K562 (cell line): ENCODE results near the gene DIPK2A. TPM values are rescaled to one million over a fixed set of nuclear protein-coding genes. Genes with fewer than 3 reads are reported as not detected.
A peak's percentile ranks its signal among the peaks of the same experiment; 100 is the strongest.

ENCODE experiments used
- ATAC-seq: fragments of 200-7000 bp; cut with Tn5 transposase; 3 replicates; pipeline ENCODE4 v1.9.1; 2020; ENCODE audit warnings: moderate library complexity
- Bru-seq: library from RNA; stranded (reverse); fragments of 400-500 nt; gene quantifications from one replicate; lab custom pipeline; 2021; lab: Mats Ljungman, UMichigan
- BruChase-seq, 2 experiments: library from RNA; stranded (reverse); fragments of 400-500 nt; gene quantifications; one replicate each; lab custom pipeline; 2021; lab: Mats Ljungman, UMichigan
- BruUV-seq: library from RNA; stranded (reverse); fragments of 400-500 nt; replicated peaks from 2 replicates; lab custom pipeline; 2021; lab: Mats Ljungman, UMichigan
- CTCF ChIA-PET: fragments of 300-600 bp; formaldehyde crosslinking; extraction: SDS; loops from one replicate; lab custom pipeline; 2021; ENCODE audit warnings: low intra/inter-chr PET ratio; lab: Yijun Ruan, JAX
- POLR2A ChIA-PET: fragments of 300-600, 350-650 bp; sonication (Branson Sonifier 250); formaldehyde crosslinking; extraction: SDS; loops from one replicate; lab custom pipeline; 2021; ENCODE audit warnings: antibody characterized with exemption, inconsistent platforms; lab: Yijun Ruan, JAX
- DNase-seq, 4 experiments: peaks; one replicate each; pipeline versions ENCODE4 v3.0.0 to v3.0.0-alpha.2; 2011 to 2018; ENCODE audit warnings: low spot score in 3 of 4, mixed read lengths in 3 of 4; ENCODE audit errors: extremely low read depth in 1 of 4
- FAIRE-seq: peaks from 2 replicates; lab custom pipeline; 2011; peaks lifted over from hg19 to GRCh38; lab: Jason Lieb, UNC
- H2AFZ ChIP-seq: 2 replicates; pipeline ENCODE4 v1.6.0; 2011; ENCODE audit warnings: low read depth, low read length, control low read depth, inconsistent platforms
- H3K27ac ChIP-seq: fragments of 200-600 bp; 3 replicates; pipeline ENCODE4 v1.8.0; 2011; ENCODE audit warnings: low read depth, mild to moderate bottlenecking, control low read depth, inconsistent platforms, low read length, moderate library complexity, mixed read lengths; ENCODE audit errors: extremely low read depth
- H3K27me3 ChIP-seq, 2 experiments: fragments of 300-600 bp in 1 of 2; 2 replicates in 1 of 2; 3 replicates in 1 of 2; pipeline versions ENCODE4 v1.6.0 to v1.8.0; 2011; ENCODE audit warnings: inconsistent platforms in 2 of 2, low read length in 2 of 2, mild to moderate bottlenecking in 1 of 2, mixed read lengths in 1 of 2, moderate library complexity in 1 of 2; ENCODE audit not compliant: control insufficient read depth in 2 of 2, insufficient read depth in 2 of 2
- H3K36me3 ChIP-seq: fragments of 300-600 bp; 3 replicates; pipeline ENCODE4 v1.8.0; 2011; ENCODE audit warnings: mild to moderate bottlenecking, low read length, inconsistent platforms; ENCODE audit not compliant: control insufficient read depth, insufficient read depth
- H3K4me1 ChIP-seq, 2 experiments: fragments of 200-600 bp in 1 of 2; replicated peaks in 1 of 2; 2 replicates in 1 of 2; 3 replicates in 1 of 2; pipeline versions ENCODE4 v1.5.1 to v1.8.0; 2011; ENCODE audit warnings: inconsistent platforms in 2 of 2, low read length in 2 of 2, mild to moderate bottlenecking in 1 of 2, mixed read lengths in 1 of 2, moderate library complexity in 1 of 2; ENCODE audit not compliant: control insufficient read depth in 2 of 2, insufficient read depth in 2 of 2
- H3K4me2 ChIP-seq: 2 replicates; pipeline ENCODE4 v1.6.1; 2011; ENCODE audit warnings: low read length, control low read depth, inconsistent platforms, mixed read lengths; ENCODE audit not compliant: insufficient read depth
- H3K4me3 ChIP-seq: fragments of 200-600 bp; sonication (generic), shearing (Covaris generic); 2 replicates; pipeline ENCODE4 v1.5.1; 2016; ENCODE audit warnings: control low read depth, inconsistent platforms
- H3K79me2 ChIP-seq: fragments of 200-600 bp; 3 replicates; pipeline ENCODE4 v1.8.0; 2011; ENCODE audit warnings: low read length, inconsistent platforms; ENCODE audit not compliant: control insufficient read depth, insufficient read depth
- H3K9ac ChIP-seq, 2 experiments: 2 replicates each; pipeline versions ENCODE4 v1.6.0 to v1.6.1; 2011; ENCODE audit warnings: low read depth in 2 of 2, low read length in 2 of 2, control low read depth in 1 of 2, inconsistent platforms in 1 of 2, mild to moderate bottlenecking in 1 of 2, mixed read lengths in 1 of 2; ENCODE audit not compliant: insufficient read depth in 1 of 2
- H3K9me1 ChIP-seq: one replicate; pipeline ENCODE4 v1.6.0; 2011; ENCODE audit warnings: inconsistent platforms, mild to moderate bottlenecking, low read length, moderate library complexity; ENCODE audit not compliant: control insufficient read depth, insufficient read depth
- H3K9me3 ChIP-seq: replicated peaks from 2 replicates; pipeline ENCODE4 v1.5.1; 2011; ENCODE audit warnings: low read depth, low read length, inconsistent platforms; ENCODE audit not compliant: control insufficient read depth, insufficient read depth
- H4K20me1 ChIP-seq: replicated peaks from 2 replicates; pipeline ENCODE4 v1.6.1; 2011; ENCODE audit warnings: low read length, inconsistent platforms, mixed read lengths; ENCODE audit not compliant: control insufficient read depth, insufficient read depth
- ADNP ChIP-seq: fragments of 200-800 bp; sonication (Bioruptor generic); IDR thresholded peaks from 2 replicates; pipeline ENCODE4 v1.6.1; 2016; ENCODE audit warnings: missing genetic modification characterization, missing compliant biosample characterization
- DPF2 ChIP-seq: fragments of 450-650 bp; IDR thresholded peaks from 2 replicates; pipeline ENCODE4 v1.6.1; 2016
- ETV6 ChIP-seq, 3 experiments: fragments of 150-350 bp in 1 of 3; sonication (generic) in 1 of 3; formaldehyde crosslinking in 1 of 3; IDR thresholded peaks; 2 replicates each; pipeline versions ENCODE4 v1.6.1 to v1.8.0; 2014 to 2022; ENCODE audit warnings: borderline replicate concordance in 2 of 3, low read depth in 2 of 3, antibody characterized with exemption in 1 of 3, low read length in 1 of 3, mild to moderate bottlenecking in 1 of 3, missing genetic modification reagents in 1 of 3
- GTF2A2 ChIP-seq: IDR thresholded peaks from 2 replicates; pipeline ENCODE4 v1.6.1; 2016; ENCODE audit warnings: mild to moderate bottlenecking, missing genetic modification characterization, missing compliant biosample characterization
- SAFB2 ChIP-seq: fragments of 200-400 bp; formaldehyde crosslinking; IDR thresholded peaks from 2 replicates; pipeline ENCODE4 v1.6.1; 2018; ENCODE audit warnings: borderline replicate concordance, low read length, low read depth, moderate library complexity; ENCODE audit not compliant: severe bottlenecking
- ZNF507 ChIP-seq: conservative IDR thresholded peaks from 2 replicates; pipeline ENCODE4 v1.6.1; 2017; ENCODE audit warnings: missing genetic modification characterization, missing compliant biosample characterization
- ZNF668 ChIP-seq: fragments of 250-450 bp; sonication (Bioruptor Pico); IDR thresholded peaks from 2 replicates; pipeline ENCODE4 v1.8.0; 2022; ENCODE audit warnings: mild to moderate bottlenecking, inconsistent platforms
- ZNF699 ChIP-seq: fragments of 250-450 bp; sonication (Bioruptor Pico); IDR thresholded peaks from 2 replicates; pipeline ENCODE4 v1.8.0; 2021; ENCODE audit warnings: mild to moderate bottlenecking, moderate library complexity; ENCODE audit not compliant: insufficient replicate concordance
- WGBS: fragments of 100-300 bp; shearing (Covaris generic); methylation state at CpG from one replicate; pipeline ENCODE4 v1.1.6; 2016; ENCODE audit warnings: low coverage, mixed read lengths; ENCODE audit not compliant: insufficient coverage; ENCODE audit errors: missing lambda C conversion rate; 5-methylcytosine and 5-hydroxymethylcytosine counted together
- in situ Hi-C: fragments of 300-500 bp; cut with MboI; formaldehyde crosslinking; loops from 4 replicates; pipeline ENCODE4 v1.15.0; 2018; ENCODE audit warnings: inconsistent platforms, mixed read lengths
- intact Hi-C: fragments of 100-400 bp; cut with micrococcal nuclease; formaldehyde crosslinking; loops from 2 replicates; pipeline ENCODE4 v1.14.2; 2022
- long read RNA-seq, 3 experiments: library from polyadenylated mRNA in 2 of 3; library from RNA in 1 of 3; unstranded in 2 of 3; stranded (forward) in 1 of 3; transcript quantifications; one replicate each; pipeline ENCODE4 v2.0.0, GENCODE V29; 2019 to 2022
- polyA minus RNA-seq, 3 experiments: library from RNA; depleted of rRNA, polyadenylated mRNA; stranded (reverse); fragments of >200 nt; gene quantifications; 2 replicates each; pipeline ENCODE4 v1.2.3, GENCODE V29; 2011
- polyA plus RNA-seq, 8 experiments: library from polyadenylated mRNA; depleted of rRNA in 4 of 8; stranded (reverse) in 5 of 8; unstranded in 3 of 8; fragments of >200 nt; fragmentation: Nextera tagmentation in 2 of 8; fragmentation: Illumina TruSeq in 1 of 8; extraction: Ambion mirVana in 2 of 8; extraction: Trizol in 1 of 8; gene quantifications; 2 replicates each; pipeline versions ENCODE4 v1.2.1 to v1.2.3, GENCODE V29; 2011 to 2014; ENCODE audit warnings: inconsistent platforms in 1 of 8, missing spikeins in 1 of 8
- total RNA-seq, 7 experiments: library from RNA; depleted of rRNA in 6 of 7; stranded (reverse); fragments of >200 nt in 6 of 7; fragmentation: Illumina TruSeq in 2 of 7; extraction: Trizol in 2 of 7; gene quantifications; 2 replicates each; pipeline versions ENCODE4 v1.2.1 to v1.2.3, GENCODE V29; 2011 to 2021; ENCODE audit warnings: low replicate concordance in 1 of 7
- TF ChIP-seq, protein P1 (sequence below), 3 experiments: fragments of 200-800 bp in 1 of 3; sonication (Bioruptor generic) in 1 of 3; sonication (generic) in 1 of 3; formaldehyde crosslinking in 1 of 3; IDR thresholded peaks; 2 replicates each; pipeline versions ENCODE4 v1.6.1 to v1.8.0; 2016 to 2022; ENCODE audit warnings: mild to moderate bottlenecking in 2 of 3, missing compliant biosample characterization in 2 of 3, missing genetic modification characterization in 2 of 3, missing genetic modification reagents in 1 of 3
- TF ChIP-seq, protein P2 (sequence below): fragments of 450-650 bp; formaldehyde crosslinking; IDR thresholded peaks from 2 replicates; pipeline ENCODE4 v1.4.0; 2022; ENCODE audit warnings: mild to moderate bottlenecking, moderate library complexity

Gene DIPK2A, protein sequence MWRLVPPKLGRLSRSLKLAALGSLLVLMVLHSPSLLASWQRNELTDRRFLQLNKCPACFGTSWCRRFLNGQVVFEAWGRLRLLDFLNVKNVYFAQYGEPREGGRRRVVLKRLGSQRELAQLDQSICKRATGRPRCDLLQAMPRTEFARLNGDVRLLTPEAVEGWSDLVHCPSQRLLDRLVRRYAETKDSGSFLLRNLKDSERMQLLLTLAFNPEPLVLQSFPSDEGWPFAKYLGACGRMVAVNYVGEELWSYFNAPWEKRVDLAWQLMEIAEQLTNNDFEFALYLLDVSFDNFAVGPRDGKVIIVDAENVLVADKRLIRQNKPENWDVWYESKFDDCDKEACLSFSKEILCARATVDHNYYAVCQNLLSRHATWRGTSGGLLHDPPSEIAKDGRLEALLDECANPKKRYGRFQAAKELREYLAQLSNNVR
- 20.8 and 31.5 TPM in 2 replicates for total RNA-seq (2011; cell fraction: chromatin; rRNA removed; ENCODE audit: low replicate concordance)
- 26.2 and 34.2 TPM in 2 replicates for total RNA-seq (2011; cell fraction: nucleolus; rRNA removed)
- total RNA-seq (2011; cell fraction: nucleoplasm; rRNA removed) = 30.1 and 36.1 TPM in 2 replicates
- total RNA-seq (2014; rRNA removed) (15.7 and 20.8 TPM in 2 replicates), total RNA-seq (2014; rRNA removed; fragmentation: Illumina TruSeq; extraction: Trizol) (10.0 and 11.5 TPM in 2 replicates), total RNA-seq (2015; rRNA removed; fragmentation: Illumina TruSeq; extraction: Trizol) (8.9 and 10.9 TPM in 2 replicates), total RNA-seq (2021) (10.8 and 11.1 TPM in 2 replicates), polyA plus RNA-seq (2011; rRNA removed) (4.9 and 5.4 TPM in 2 replicates), polyA plus RNA-seq (2014; fragmentation: Illumina TruSeq; extraction: Trizol) (5.6 and 7.4 TPM in 2 replicates), polyA plus RNA-seq (2014; fragmentation: Nextera tagmentation; extraction: Ambion mirVana) (1 to 10 TPM; 3.3 to 7.8 TPM), polyA plus RNA-seq (2014; rRNA removed) (5.4 and 6.3 TPM in 2 replicates), polyA minus RNA-seq (2011; rRNA and poly(A)+ RNA removed) (25.3 and 28.2 TPM in 2 replicates), Bru-seq, nascent RNA (percentile 86 among the genes with signal in this experiment), BruChase-seq, experiment 1, labeled RNA remaining after a 2-hour chase (percentile 86 among the genes with signal in this experiment), BruChase-seq, experiment 2, labeled RNA remaining after a 6-hour chase (percentile 86 among the genes with signal in this experiment)
- 4.3 and 17.1 TPM in 2 replicates for polyA plus RNA-seq (2011; cell fraction: cytosol; rRNA removed)
- polyA plus RNA-seq (2011; cell fraction: nucleus; rRNA removed) = 6.7 and 11.2 TPM in 2 replicates
- polyA plus RNA-seq (2012) = 6.1 and 6.6 TPM in 2 replicates
- 16.2 and 16.3 TPM in 2 replicates for polyA minus RNA-seq (2011; cell fraction: cytosol; rRNA and poly(A)+ RNA removed)
- 38.8 and 53.1 TPM in 2 replicates for polyA minus RNA-seq (2011; cell fraction: nucleus; rRNA and poly(A)+ RNA removed)
- long read RNA-seq, experiment 1, full-length matches to known transcripts = 19 of 31 reads
- long read RNA-seq, experiment 1, partial matches to known transcripts = 10 of 31 reads
- long read RNA-seq, experiment 1, other reads (novel, unspliced or antisense) = 2 of 31 reads
- long read RNA-seq, experiment 2, partial matches to known transcripts = 0 of 4 reads
- long read RNA-seq, experiment 2, other reads (novel, unspliced or antisense) = 4 of 4 reads
- long read RNA-seq, experiment 3, full-length matches to known transcripts = 1 of 3 reads
- long read RNA-seq, experiment 3, partial matches to known transcripts = 0 of 3 reads
- long read RNA-seq, experiment 3, other reads (novel, unspliced or antisense) = 2 of 3 reads

GRCh38 chr3:143971359-143972154, at the start of gene DIPK2A:
Gene DIPK2A, plus strand, starts transcription at chr3:143971823. Its CDS starts 510 bp downstream, at chr3:143972333.
- peak within 1 kb of the TSS; percentile 97 for H3K27ac ChIP-seq
- peak within 1 kb of the TSS; percentile 83 for H3K4me2 ChIP-seq
- ATAC-seq = peak; percentile 79
- ChIA-PET CTCF (no interaction called here), POLR2A (interaction anchor here (0.5 to 1.8 kb wide), 20 partner anchors 10 to 377 kb away, joined by 3 to 8 read pairs (median 3); no protein-coding TSS in a partner anchor)
- peaks cover 42% of the 10 kb centered on the region for H3K79me2 ChIP-seq
- WGBS = under 1% methylated on average over 22 of the region's 71 CpGs
- peak within 1 kb of the TSS; percentile 98 for H2AFZ ChIP-seq
- intact Hi-C loops (loop anchor here (5.0 to 10.0 kb wide), 2 partner anchors 141 to 313 kb away; no protein-coding TSS in a partner anchor), in situ Hi-C loops (no loop called here)
- H3K4me3 ChIP-seq = peak within 1 kb of the TSS; percentile 77
- H3K4me1 ChIP-seq = peaks cover 0 to 19% of the 10 kb centered on the region in 2 experiments; a peak in 3 of 5 replicates
- no peaks in the 10 kb centered on the region for H3K36me3 ChIP-seq
- no peaks in the 10 kb centered on the region for H3K9me3 ChIP-seq
- no TSS peak for BruUV-seq
- FAIRE-seq = peak; percentile 80
- peak within 1 kb of the TSS; percentile 86 to 99 for H3K9ac ChIP-seq
- peak; percentile 85 to 96 (median 89) for DNase-seq
- no peaks in the 10 kb centered on the region for H3K27me3 ChIP-seq
- H3K9me1 ChIP-seq = no peaks in the 10 kb centered on the region
- H4K20me1 ChIP-seq = no peaks in the 10 kb centered on the region
- no peak for TF ChIP-seq SAFB2
- TF ChIP-seq ADNP (tag) = no peak
- TF ChIP-seq, protein P1, sequence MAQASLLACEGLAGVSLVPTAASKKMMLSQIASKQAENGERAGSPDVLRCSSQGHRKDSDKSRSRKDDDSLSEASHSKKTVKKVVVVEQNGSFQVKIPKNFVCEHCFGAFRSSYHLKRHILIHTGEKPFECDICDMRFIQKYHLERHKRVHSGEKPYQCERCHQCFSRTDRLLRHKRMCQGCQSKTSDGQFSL (CRISPR knock-in tag; IDR thresholded peaks at IDR 0.05) = no peak
- TF ChIP-seq, protein P1 (tag; IDR thresholded peaks at IDR 0.05) = no peak
- TF ChIP-seq, protein P2, sequence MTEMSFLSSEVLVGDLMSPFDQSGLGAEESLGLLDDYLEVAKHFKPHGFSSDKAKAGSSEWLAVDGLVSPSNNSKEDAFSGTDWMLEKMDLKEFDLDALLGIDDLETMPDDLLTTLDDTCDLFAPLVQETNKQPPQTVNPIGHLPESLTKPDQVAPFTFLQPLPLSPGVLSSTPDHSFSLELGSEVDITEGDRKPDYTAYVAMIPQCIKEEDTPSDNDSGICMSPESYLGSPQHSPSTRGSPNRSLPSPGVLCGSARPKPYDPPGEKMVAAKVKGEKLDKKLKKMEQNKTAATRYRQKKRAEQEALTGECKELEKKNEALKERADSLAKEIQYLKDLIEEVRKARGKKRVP = peak; percentile 49; the same call in 1 of the 2 replicates
- no peak for TF ChIP-seq GTF2A2 (tag)
- TF ChIP-seq ZNF668 (CRISPR knock-in tag) = no peak
- TF ChIP-seq DPF2 = peak; percentile 34; the same call in 1 of the 2 replicates
- TF ChIP-seq ETV6 (IDR thresholded peaks at IDR 0.05; ENCODE audit: borderline replicate concordance in 1 of 2, low read depth in 2 of 2, low read length in 1 of 2) = no peak
- TF ChIP-seq ETV6 (CRISPR knock-in tag; IDR thresholded peaks at IDR 0.05; ENCODE audit: borderline replicate concordance) = no peak
- no peak for TF ChIP-seq ZNF699 (CRISPR knock-in tag)
- no peak for TF ChIP-seq ZNF507
